Chondrocyte (in vitro differentiated cells): ENCODE results near the gene PLXNA2. TPM values are rescaled to one million over a fixed set of nuclear protein-coding genes. Genes with fewer than 3 reads are reported as not detected.

Experiments used
- DNase-seq: peaks from one replicate; pipeline ENCODE4 v3.0.0; 2021; ENCODE audit warnings: mixed read lengths, low spot score
- H3K27ac Mint-ChIP-seq: one replicate; pipeline ENCODE4 v1.8.0; 2021; ENCODE audit warnings: mild to moderate bottlenecking, moderate library complexity, mixed read lengths; ENCODE audit not compliant: unreplicated experiment
- H3K27me3 Mint-ChIP-seq: 2 replicates; pipeline ENCODE4 v1.8.0; 2021; ENCODE audit warnings: low read depth, mixed read lengths
- H3K36me3 Mint-ChIP-seq: 2 replicates; pipeline ENCODE4 v1.8.0; 2021; ENCODE audit warnings: low read depth, mixed read lengths
- H3K4me1 Mint-ChIP-seq: 2 replicates; pipeline ENCODE4 v1.8.0; 2021; ENCODE audit warnings: low read depth, mild to moderate bottlenecking, mixed read lengths
- H3K4me3 Mint-ChIP-seq: one replicate; pipeline ENCODE4 v1.8.0; 2021; ENCODE audit warnings: mild to moderate bottlenecking, moderate library complexity, mixed read lengths; ENCODE audit not compliant: unreplicated experiment
- H3K9me3 Mint-ChIP-seq: 2 replicates; pipeline ENCODE4 v1.8.0; 2021; ENCODE audit warnings: low read depth, mixed read lengths
- total RNA-seq: library from RNA; stranded (reverse); gene quantifications from 3 replicates; pipeline ENCODE4 v1.2.1, GENCODE V29; 2021
- TF ChIP-seq, protein P1 (sequence below): fragments of 200-600 bp; sonication (generic); IDR thresholded peaks from 2 replicates; pipeline ENCODE4 v1.5.0; 2021; ENCODE audit warnings: antibody characterized with exemption, mild to moderate bottlenecking, moderate library complexity

The PLXNA2 gene
- total RNA-seq, 1 donor from 2014 or later: 22.0 TPM

DNA sequence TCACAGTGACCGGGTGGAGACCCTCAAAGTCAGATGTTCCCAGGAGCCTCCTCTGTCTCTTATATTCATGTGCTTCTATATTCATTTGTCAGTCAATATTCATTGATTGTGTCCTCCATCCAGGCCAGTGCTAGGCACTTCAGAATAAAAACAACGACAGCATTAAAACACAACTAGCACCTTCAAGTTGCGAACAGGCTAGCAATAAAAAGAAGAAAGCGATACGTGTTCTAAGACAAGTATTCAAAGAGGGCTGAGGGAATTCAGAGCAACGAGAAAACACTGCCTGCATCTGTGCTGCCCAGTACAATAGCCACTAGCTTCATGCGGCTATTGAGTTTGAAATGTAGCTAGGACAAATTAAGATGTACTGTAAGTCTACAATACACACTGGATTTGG, 138.0 kb downstream of the PLXNA2 start:
- DNase-seq: no peak
- Mint-ChIP-seq H3K4me3 (no peak overlapping the region), H3K27ac (no peak overlapping the region), H3K4me1 (peaks cover 34% of the 10 kb centered on the region), H3K27me3 (no peaks in the 10 kb centered on the region), H3K36me3 (peaks cover 3% of the 10 kb centered on the region), H3K9me3 (no peaks in the 10 kb centered on the region)
- TF ChIP-seq, protein P1, sequence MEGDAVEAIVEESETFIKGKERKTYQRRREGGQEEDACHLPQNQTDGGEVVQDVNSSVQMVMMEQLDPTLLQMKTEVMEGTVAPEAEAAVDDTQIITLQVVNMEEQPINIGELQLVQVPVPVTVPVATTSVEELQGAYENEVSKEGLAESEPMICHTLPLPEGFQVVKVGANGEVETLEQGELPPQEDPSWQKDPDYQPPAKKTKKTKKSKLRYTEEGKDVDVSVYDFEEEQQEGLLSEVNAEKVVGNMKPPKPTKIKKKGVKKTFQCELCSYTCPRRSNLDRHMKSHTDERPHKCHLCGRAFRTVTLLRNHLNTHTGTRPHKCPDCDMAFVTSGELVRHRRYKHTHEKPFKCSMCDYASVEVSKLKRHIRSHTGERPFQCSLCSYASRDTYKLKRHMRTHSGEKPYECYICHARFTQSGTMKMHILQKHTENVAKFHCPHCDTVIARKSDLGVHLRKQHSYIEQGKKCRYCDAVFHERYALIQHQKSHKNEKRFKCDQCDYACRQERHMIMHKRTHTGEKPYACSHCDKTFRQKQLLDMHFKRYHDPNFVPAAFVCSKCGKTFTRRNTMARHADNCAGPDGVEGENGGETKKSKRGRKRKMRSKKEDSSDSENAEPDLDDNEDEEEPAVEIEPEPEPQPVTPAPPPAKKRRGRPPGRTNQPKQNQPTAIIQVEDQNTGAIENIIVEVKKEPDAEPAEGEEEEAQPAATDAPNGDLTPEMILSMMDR: no peak

DNA sequence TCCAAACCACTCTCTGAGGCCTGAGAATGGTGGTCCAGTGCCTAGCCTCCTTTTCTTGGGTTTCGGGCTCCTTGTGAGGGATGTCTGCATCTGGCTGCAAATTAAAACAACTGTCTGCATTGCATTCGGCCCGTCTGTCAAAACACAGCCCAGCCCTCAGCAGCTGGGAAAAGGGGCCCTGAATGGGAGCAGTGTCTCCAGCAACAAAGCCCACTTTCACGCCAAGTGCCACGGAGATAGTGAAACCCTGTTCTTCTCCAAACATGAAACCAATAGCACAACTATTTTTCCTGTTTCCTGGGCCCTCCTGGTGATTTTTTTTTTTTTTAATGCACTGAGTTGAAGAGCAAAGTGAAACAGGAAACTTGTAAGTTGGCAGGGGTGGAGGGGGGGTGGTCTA, 138.4 kb downstream of the PLXNA2 start:
- Mint-ChIP-seq H3K9me3 (no peaks in the 10 kb centered on the region), H3K4me3 (no peak overlapping the region), H3K27ac (no peak overlapping the region), H3K27me3 (no peaks in the 10 kb centered on the region), H3K4me1 (peaks cover 34% of the 10 kb centered on the region), H3K36me3 (peaks cover 3% of the 10 kb centered on the region)
- TF ChIP-seq, protein P1: no peak
- DNase-seq: no peak

DNA sequence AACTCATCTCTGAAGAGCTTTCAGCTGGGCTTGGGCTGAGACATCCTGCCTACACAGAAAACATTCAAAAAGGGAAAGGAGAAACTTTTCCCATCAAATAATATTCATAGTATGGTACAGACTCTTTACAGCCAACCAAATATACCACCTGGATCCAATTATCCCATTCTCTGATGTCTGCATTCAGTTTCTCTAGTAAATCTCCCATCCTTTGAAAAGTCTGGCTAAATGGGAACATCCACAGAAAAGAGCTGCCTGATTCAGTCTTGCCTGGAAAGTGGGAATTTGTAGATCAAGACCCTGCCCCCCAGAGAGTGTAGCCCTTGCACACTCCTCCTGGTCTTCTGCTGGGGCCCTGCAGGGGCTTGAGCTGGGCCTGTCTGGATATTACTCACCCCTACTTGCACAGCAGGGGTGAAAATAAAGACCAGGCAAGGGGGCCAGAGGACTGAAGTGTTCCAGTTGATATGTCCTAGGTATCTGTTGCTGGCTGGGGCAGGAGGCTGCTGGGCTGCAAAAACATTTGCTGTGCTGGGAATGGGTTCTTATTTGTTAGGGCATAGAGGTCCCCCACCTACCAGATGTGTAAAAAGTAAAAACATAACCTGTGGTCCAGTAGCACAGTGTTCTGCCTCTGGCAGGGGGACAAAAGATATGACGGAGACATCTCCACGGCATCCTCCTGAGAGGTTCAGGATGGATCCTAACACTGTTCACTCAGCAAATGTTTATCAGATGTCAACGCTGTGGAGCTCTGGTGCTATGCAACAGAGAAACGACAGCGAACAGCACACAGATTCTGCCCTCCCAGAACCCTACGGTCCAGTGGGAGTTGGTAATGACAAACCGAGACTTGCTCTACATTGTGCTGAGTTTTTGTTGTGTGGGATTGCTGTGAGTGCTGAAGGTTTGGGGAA, 140.3 kb downstream of the PLXNA2 start:
- Mint-ChIP-seq H3K27me3 (no peaks in the 10 kb centered on the region), H3K36me3 (peaks cover 8% of the 10 kb centered on the region), H3K27ac (no peak overlapping the region), H3K4me1 (peaks cover 34% of the 10 kb centered on the region), H3K4me3 (no peak overlapping the region), H3K9me3 (no peaks in the 10 kb centered on the region)
- TF ChIP-seq, protein P1: no peak
- DNase-seq: no peak

DNA sequence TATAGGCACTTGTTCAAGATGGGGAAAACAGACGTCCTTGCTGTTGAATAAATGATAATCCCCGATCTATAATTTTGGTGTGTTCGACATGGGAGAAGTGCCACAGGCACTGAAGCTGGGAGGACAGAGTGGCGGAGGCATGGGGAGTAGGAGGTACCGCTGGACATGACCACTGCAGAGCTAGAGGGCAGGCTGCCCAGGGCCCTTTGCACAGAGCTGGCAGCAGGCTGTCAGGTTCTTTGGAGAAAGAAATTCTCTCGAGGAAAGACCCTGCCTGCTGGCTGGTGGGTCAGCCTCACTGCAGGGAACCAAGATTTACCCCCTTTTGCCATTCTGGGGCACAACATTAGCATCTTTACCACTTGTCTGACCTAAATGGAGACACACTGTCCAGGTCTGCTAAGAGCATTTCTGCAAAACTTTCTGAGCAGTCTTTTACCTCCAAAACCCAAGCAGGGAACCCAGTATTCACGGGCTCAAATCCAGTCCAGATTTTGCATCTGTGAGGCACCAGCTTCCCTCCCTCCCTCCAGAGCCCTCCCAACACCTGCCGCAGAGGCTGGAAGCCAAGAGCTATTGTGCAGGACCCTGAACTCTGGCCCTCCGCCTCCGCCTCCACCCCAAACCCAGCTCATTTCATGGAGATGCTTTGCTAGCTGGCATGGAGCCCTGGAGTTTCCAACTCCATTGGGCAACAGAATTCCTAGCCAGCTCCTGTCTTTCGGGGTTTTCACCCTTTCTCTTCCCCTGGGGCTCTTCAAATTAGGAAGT, 142.3 kb downstream of the PLXNA2 start:
- H3K4me1 Mint-ChIP-seq: peaks cover 16% of the 10 kb centered on the region
- DNase-seq: no peak
- TF ChIP-seq, protein P1: no peak
- H3K27me3 Mint-ChIP-seq: no peaks in the 10 kb centered on the region
- H3K4me3 Mint-ChIP-seq: no peak overlapping the region
- H3K9me3 Mint-ChIP-seq: no peaks in the 10 kb centered on the region
- peaks cover 14% of the 10 kb centered on the region for H3K36me3 Mint-ChIP-seq
- no peak overlapping the region for H3K27ac Mint-ChIP-seq

DNA sequence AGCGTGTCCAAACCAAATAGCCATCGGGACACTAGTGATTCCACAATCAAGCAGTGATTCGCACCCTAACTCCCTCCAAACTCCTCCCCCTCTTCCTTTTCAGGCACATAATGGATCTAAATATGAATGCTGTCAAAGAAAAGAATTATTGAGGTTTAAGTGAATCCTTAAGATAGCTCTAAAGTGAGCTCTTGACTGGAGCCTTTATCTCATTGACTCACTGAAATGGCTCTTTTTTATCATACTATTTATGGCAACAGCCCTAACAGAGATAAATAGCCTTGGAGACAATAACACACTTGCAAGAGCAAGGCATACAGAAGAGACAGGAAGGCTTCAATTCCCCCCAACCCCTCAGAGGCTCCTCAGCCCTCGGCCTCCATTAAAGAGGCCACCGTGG, 143.3 kb downstream of the PLXNA2 start:
- Mint-ChIP-seq H3K4me3 (no peak overlapping the region), H3K9me3 (no peaks in the 10 kb centered on the region), H3K27ac (no peak overlapping the region), H3K4me1 (peaks cover 11% of the 10 kb centered on the region), H3K27me3 (no peaks in the 10 kb centered on the region), H3K36me3 (peaks cover 14% of the 10 kb centered on the region)
- TF ChIP-seq, protein P1: no peak
- DNase-seq: no peak
